ENCODE results near the gene ZNF839.

The ZNF839 gene

DNA sequence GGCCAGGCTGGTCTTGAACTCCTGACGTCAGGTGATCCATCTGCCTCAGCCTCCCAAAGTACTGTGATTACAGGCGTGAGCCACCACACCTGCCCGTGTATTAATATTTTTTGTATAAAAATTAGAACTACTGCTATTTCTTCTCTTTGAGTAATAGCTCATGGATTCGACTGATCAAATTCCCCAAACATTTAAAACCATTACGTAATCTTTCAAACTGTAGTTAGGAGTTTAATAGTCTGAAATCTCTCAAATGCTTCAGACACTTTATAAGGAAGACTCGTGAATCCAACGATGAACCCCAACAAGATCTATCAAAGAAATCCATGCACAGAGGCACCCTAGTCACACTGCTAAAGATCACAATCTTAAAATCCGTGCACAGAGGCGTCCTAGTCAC, 59.3 kb downstream of the ZNF839 start:
- DNase-seq (ENCODE audit: low read depth in 2 of 2), result no peak

- DNase-seq (ENCODE audit: low read depth in 2 of 2), result no peak
Measured at GRCh38 chr14:102387086-102387485, 67.5 kb downstream of the ZNF839 start.

DNA sequence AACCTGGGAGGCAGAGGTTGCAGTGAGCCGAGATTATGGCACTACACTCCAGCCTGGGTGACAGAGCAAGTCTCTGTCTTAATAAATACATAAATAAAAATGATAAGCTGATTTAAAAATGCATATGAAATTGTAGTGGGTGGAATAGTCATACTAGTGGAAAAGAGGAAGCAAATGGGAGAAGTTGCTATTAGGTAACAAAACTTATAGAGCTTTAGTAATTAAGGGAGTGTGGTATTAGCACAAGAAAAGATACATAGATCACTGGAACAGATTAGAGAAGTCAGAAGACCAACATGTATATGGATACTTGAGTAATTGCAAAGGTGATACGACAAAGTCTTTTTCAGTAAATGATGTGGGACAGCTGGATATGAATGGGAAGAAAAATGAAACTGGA, 69.7 kb downstream of the ZNF839 start:
- no peak for DNase-seq (ENCODE audit: low read depth in 2 of 2)

DNA sequence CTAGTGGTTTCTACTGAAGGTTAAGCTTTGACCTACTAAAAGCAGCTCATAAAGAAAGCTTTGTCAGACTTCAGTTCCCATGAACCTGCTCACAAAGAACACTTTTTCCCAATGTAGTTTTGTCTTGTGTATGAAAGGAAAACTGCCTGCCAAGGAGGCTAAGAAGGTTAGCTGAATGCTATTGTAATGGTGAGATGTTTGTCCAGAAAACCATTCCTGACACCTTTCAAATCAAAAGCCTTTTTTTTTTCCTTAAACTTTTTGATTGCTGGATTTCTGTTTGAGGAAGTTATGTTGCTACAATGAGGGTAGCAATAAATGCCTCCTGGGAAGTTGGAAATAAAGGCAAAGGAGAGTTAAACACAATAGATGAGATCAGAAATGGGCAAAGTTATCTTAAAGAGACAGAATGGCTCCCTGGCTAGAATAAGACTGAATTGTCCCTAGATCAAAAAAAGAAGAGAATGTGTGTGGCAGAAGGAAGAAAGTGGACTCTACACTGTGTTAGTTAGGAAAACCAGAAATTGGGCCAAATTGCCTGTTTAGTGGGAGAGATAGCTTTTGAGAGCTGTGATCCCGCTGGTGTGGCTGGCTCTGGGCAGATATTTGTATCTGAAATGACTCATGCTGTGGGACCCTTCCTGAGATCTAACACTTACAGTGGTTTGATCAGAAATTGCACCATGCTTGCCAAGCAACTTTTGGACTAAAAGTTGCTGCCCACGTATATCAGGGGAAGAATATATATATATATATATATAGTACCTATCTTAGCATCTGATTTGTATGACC, 70.7 kb downstream of the ZNF839 start:
- DNase-seq (ENCODE audit: low read depth in 2 of 2), result no peak

Measured in stimulated activated CD8-positive, alpha-beta memory T cell treated with anti-CD3 and anti-CD28 coated beads, Interleukin-2, amount 100 ng/mL, for 48 hours (primary cell).